GM12878 (cell line): ENCODE data around the gene IP6K3. TPM values are rescaled to one million over a fixed set of nuclear protein-coding genes. Genes with fewer than 3 reads are reported as not detected.

Experiments
- BHLHE40 ChIP-seq, 2 experiments: fragments of 450-650 bp in 1 of 2; IDR thresholded peaks; 2 replicates each; pipeline ENCODE4 v1.6.1; 2011 to 2017; ENCODE audit warnings: low read depth in 2 of 2, borderline replicate concordance in 1 of 2, improper control_type of control experiment in 1 of 2, low read length in 1 of 2, mild to moderate bottlenecking in 1 of 2
- CHD2 ChIP-seq: IDR thresholded peaks from 2 replicates; pipeline ENCODE4 v1.6.1; 2011; ENCODE audit warnings: low read depth, low read length, improper control_type of control experiment, borderline replicate concordance
- CREM ChIP-seq: IDR thresholded peaks from 2 replicates; pipeline ENCODE4 v1.6.1; 2014; ENCODE audit warnings: antibody characterized with exemption, low read depth
- FOXM1 ChIP-seq: IDR thresholded peaks from 2 replicates; pipeline ENCODE4 v1.6.1; 2012; ENCODE audit warnings: low read depth, mild to moderate bottlenecking, inconsistent platforms, low read length, moderate library complexity
- HDAC2 ChIP-seq: fragments of 200-600 bp; sonication (generic); IDR thresholded peaks from 2 replicates; pipeline ENCODE4 v1.6.1; 2017
- HDGF ChIP-seq: fragments of 450-650 bp; IDR thresholded peaks from 2 replicates; pipeline ENCODE4 v1.6.1; 2016; ENCODE audit warnings: antibody characterized with exemption
- JUNB ChIP-seq: IDR thresholded peaks from 2 replicates; pipeline ENCODE4 v1.6.1; 2016; ENCODE audit warnings: antibody characterized with exemption, mild to moderate bottlenecking
- KAT2A ChIP-seq: conservative IDR thresholded peaks from 2 replicates; pipeline ENCODE4 v1.6.1; 2011; ENCODE audit warnings: low read depth, low read length; ENCODE audit not compliant: control insufficient read depth
- MYC ChIP-seq: IDR thresholded peaks from 2 replicates; pipeline ENCODE4 v1.6.1; 2011; ENCODE audit warnings: mild to moderate bottlenecking, low read length, moderate library complexity, inconsistent platforms; ENCODE audit not compliant: insufficient read depth, insufficient replicate concordance, insufficient read length, severe bottlenecking
- NBN ChIP-seq: fragments of 450-650 bp; IDR thresholded peaks from 2 replicates; pipeline ENCODE4 v1.6.1; 2016
- NRF1 ChIP-seq: conservative IDR thresholded peaks from 2 replicates; pipeline ENCODE4 v1.6.1; 2011; ENCODE audit warnings: mild to moderate bottlenecking, low read depth, low read length, improper control_type of control experiment
- RAD21 ChIP-seq: IDR thresholded peaks from 2 replicates; pipeline ENCODE4 v1.6.1; 2011; ENCODE audit warnings: mild to moderate bottlenecking, low read depth, low read length, moderate library complexity; ENCODE audit not compliant: insufficient read depth
- RELA ChIP-seq: fragments of 450-650 bp; IDR thresholded peaks from 2 replicates; pipeline ENCODE4 v1.8.0; 2014; ENCODE audit warnings: borderline replicate concordance; ENCODE audit not compliant: partially characterized antibody
- TARDBP ChIP-seq: IDR thresholded peaks from 2 replicates; pipeline ENCODE4 v1.6.1; 2016; ENCODE audit warnings: borderline replicate concordance
- polyA plus RNA-seq, 11 experiments: library from polyadenylated mRNA; depleted of rRNA in 4 of 11; unstranded in 6 of 11; stranded (reverse) in 5 of 11; fragments of >200 nt; fragmentation: Nextera tagmentation in 4 of 11; fragmentation: Illumina TruSeq in 1 of 11; extraction: Ambion mirVana in 4 of 11; extraction: Trizol in 1 of 11; gene quantifications; 1 replicate in 1 of 11; 2 replicates in 10 of 11; pipeline versions ENCODE4 v1.2.1 to v1.2.3, GENCODE V29; 2011 to 2016; ENCODE audit warnings: inconsistent platforms in 2 of 11, missing spikeins in 2 of 11, low read depth in 1 of 11
- total RNA-seq, 4 experiments: library from RNA; depleted of rRNA in 3 of 4; stranded (reverse); fragments of >200 nt in 3 of 4; fragmentation: Illumina TruSeq in 1 of 4; extraction: Trizol in 1 of 4; gene quantifications; 2 replicates each; pipeline versions ENCODE4 v1.2.1 to v1.2.3, GENCODE V29; 2013 to 2021
- TF ChIP-seq, protein P1 (sequence below), 3 experiments: IDR thresholded peaks in 2 of 3; conservative IDR thresholded peaks in 1 of 3; 2 replicates each; pipeline ENCODE4 v1.5.1; 2011; ENCODE audit warnings: low read depth in 3 of 3, low read length in 3 of 3, mild to moderate bottlenecking in 3 of 3, control low read depth in 2 of 3, moderate library complexity in 2 of 3, inconsistent platforms in 1 of 3, mixed read lengths in 1 of 3; ENCODE audit not compliant: control insufficient read depth in 2 of 3, insufficient read depth in 1 of 3; ENCODE audit errors: extremely low read depth in 1 of 3
- TF ChIP-seq, protein P2 (sequence below): IDR thresholded peaks from 2 replicates; pipeline ENCODE4 v1.6.1; 2011; ENCODE audit warnings: mild to moderate bottlenecking, low read depth, low read length, moderate library complexity; ENCODE audit not compliant: insufficient replicate concordance
- TF ChIP-seq, protein P3 (sequence below): fragments of 450-650 bp; IDR thresholded peaks from 2 replicates; pipeline ENCODE4 v1.6.1; 2018; ENCODE audit warnings: borderline replicate concordance, mild to moderate bottlenecking; ENCODE audit not compliant: partially characterized antibody
- TF ChIP-seq, protein P4 (sequence below): fragments of 150-350 bp; IDR thresholded peaks from 2 replicates; pipeline ENCODE4 v1.6.1; 2014; ENCODE audit warnings: mild to moderate bottlenecking, low read depth, low read length
- TF ChIP-seq, protein P5 (sequence below): IDR thresholded peaks from 2 replicates; pipeline ENCODE4 v1.6.1; 2011; ENCODE audit warnings: low read depth, low read length, improper control_type of control experiment, borderline replicate concordance

IP6K3 gene
- total and polyA plus RNA-seq, 10 of the 15 experiments (the other 5 are each of a cell fraction or from before 2014, with no cell fraction given) = 0.02 to 0.15 (median 0.09) TPM; not detected in 7

DNA sequence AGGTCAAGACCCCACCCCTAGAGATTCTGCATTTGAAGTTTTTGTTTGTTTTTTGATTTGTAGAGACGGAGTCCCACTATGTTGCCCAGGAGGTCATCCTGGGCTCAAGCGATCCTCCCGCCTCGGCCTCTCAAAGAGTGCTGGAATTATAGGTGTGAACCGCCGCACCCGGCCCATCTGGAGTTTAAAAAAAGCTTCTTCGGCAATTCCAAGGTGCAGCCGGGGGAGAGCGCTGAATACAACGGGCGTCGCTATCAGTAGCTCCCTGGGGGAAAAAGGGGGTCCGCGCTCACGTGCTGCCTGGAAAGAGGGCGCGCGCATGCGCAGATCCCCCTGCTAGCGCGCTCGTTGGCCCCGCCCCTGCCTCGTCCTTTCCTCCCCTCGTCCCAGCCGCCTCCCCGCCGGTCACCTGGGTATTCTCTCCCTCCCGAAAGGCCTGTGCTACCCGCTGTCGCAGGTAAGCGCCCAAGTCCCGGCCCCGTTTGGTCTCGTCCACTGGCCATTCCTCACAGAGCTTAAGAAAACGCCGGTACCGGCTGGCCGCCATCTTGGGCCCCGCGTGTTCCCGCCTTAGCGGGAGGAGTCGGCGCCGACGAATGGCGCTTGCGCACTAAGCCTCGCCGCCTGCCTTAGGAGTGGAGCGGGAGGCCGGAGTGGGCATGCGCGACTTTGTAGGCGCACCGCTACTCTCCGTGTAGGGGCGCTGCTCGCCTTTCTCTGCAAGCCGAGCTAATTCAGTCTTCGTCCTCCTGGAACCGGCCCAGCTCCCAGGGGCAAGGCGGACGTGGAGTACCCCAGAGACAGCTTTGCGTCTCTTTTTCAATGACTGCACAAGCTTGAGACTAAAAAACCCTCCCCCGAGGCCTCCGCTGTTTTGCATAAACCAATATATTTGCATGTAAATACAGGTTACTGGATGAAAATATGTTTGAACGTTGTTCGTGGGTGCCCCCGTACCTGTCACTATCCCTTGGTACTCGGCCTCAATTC is 35.3 kb downstream of the IP6K3 start, which contains the start of gene UQCC2 (continued):
- TF ChIP-seq, protein P1, sequence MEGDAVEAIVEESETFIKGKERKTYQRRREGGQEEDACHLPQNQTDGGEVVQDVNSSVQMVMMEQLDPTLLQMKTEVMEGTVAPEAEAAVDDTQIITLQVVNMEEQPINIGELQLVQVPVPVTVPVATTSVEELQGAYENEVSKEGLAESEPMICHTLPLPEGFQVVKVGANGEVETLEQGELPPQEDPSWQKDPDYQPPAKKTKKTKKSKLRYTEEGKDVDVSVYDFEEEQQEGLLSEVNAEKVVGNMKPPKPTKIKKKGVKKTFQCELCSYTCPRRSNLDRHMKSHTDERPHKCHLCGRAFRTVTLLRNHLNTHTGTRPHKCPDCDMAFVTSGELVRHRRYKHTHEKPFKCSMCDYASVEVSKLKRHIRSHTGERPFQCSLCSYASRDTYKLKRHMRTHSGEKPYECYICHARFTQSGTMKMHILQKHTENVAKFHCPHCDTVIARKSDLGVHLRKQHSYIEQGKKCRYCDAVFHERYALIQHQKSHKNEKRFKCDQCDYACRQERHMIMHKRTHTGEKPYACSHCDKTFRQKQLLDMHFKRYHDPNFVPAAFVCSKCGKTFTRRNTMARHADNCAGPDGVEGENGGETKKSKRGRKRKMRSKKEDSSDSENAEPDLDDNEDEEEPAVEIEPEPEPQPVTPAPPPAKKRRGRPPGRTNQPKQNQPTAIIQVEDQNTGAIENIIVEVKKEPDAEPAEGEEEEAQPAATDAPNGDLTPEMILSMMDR (IDR thresholded peaks at IDR 0.05 in 2 of 3, conservative IDR thresholded peaks at IDR 0.05 in 1 of 3; ENCODE audit: control insufficient read depth in 2 of 3, extremely low read depth in 1 of 3, insufficient read depth in 1 of 3, low read depth in 3 of 3, low read length in 3 of 3) = peak; percentile 66 to 87 (median 68)
- TF ChIP-seq MYC (peak; percentile 40), HDAC2 (peak; percentile 73; the same call in 1 of the 2 replicates), BHLHE40 (IDR thresholded peaks at IDR 0.05; ENCODE audit: borderline replicate concordance in 1 of 2, low read depth in 2 of 2, low read length in 1 of 2) (peak; percentile 98 to 99), TARDBP (peak; percentile 77; the same call in 1 of the 2 replicates), NBN (0 out of 2 replicates have a peak, but pooled peaks have one; percentile 57), NRF1 (peak; percentile 64), RELA (peak; percentile 23), CHD2 (no peak), KAT2A (no peak), FOXM1 (no peak), RAD21 (peak; percentile 64), CREM (peak; percentile 10; the same call in 1 of the 2 replicates), JUNB (no peak), HDGF (no peak; the same call in 1 of the 2 replicates)
- TF ChIP-seq, protein P2, sequence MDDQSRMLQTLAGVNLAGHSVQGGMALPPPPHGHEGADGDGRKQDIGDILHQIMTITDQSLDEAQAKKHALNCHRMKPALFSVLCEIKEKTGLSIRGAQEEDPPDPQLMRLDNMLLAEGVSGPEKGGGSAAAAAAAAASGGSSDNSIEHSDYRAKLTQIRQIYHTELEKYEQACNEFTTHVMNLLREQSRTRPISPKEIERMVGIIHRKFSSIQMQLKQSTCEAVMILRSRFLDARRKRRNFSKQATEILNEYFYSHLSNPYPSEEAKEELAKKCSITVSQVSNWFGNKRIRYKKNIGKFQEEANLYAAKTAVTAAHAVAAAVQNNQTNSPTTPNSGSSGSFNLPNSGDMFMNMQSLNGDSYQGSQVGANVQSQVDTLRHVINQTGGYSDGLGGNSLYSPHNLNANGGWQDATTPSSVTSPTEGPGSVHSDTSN = no peak
- TF ChIP-seq, protein P3, sequence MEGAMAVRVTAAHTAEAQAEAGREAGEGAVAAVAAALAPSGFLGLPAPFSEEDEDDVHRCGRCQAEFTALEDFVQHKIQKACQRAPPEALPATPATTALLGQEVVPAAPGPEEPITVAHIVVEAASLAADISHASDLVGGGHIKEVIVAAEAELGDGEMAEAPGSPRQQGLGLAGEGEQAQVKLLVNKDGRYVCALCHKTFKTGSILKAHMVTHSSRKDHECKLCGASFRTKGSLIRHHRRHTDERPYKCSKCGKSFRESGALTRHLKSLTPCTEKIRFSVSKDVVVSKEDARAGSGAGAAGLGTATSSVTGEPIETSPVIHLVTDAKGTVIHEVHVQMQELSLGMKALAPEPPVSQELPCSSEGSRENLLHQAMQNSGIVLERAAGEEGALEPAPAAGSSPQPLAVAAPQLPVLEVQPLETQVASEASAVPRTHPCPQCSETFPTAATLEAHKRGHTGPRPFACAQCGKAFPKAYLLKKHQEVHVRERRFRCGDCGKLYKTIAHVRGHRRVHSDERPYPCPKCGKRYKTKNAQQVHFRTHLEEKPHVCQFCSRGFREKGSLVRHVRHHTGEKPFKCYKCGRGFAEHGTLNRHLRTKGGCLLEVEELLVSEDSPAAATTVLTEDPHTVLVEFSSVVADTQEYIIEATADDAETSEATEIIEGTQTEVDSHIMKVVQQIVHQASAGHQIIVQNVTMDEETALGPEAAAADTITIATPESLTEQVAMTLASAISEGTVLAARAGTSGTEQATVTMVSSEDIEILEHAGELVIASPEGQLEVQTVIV = peak; percentile 32
- TF ChIP-seq, protein P4, sequence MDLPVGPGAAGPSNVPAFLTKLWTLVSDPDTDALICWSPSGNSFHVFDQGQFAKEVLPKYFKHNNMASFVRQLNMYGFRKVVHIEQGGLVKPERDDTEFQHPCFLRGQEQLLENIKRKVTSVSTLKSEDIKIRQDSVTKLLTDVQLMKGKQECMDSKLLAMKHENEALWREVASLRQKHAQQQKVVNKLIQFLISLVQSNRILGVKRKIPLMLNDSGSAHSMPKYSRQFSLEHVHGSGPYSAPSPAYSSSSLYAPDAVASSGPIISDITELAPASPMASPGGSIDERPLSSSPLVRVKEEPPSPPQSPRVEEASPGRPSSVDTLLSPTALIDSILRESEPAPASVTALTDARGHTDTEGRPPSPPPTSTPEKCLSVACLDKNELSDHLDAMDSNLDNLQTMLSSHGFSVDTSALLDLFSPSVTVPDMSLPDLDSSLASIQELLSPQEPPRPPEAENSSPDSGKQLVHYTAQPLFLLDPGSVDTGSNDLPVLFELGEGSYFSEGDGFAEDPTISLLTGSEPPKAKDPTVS = no peak
- TF ChIP-seq, protein P5, sequence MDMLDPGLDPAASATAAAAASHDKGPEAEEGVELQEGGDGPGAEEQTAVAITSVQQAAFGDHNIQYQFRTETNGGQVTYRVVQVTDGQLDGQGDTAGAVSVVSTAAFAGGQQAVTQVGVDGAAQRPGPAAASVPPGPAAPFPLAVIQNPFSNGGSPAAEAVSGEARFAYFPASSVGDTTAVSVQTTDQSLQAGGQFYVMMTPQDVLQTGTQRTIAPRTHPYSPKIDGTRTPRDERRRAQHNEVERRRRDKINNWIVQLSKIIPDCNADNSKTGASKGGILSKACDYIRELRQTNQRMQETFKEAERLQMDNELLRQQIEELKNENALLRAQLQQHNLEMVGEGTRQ = peak; percentile 53
